Right atrium auricular region (tissue), 2 donors: Measurements from ENCODE around the gene OXNAD1. TPM values are rescaled to one million over a fixed set of nuclear protein-coding genes. Genes with fewer than 3 reads are reported as not detected.

Source experiments
- DNase-seq: peaks from one replicate; pipeline ENCODE4 v3.0.0-alpha.2; 2019; ENCODE audit warnings: low spot score
- H3K27ac ChIP-seq, 2 donors: fragments of 200-600 bp; sonication (generic); 1 replicate in 1 of 2; 2 replicates in 1 of 2; pipeline ENCODE4 v1.5.1; 2016 to 2019
- H3K27me3 ChIP-seq, 2 donors: fragments of 200-600 bp; sonication (generic); one replicate each; pipeline versions ENCODE4 v1.5.1 to v1.6.0; 2017 to 2019
- H3K36me3 ChIP-seq: fragments of 200-600 bp; sonication (generic); one replicate; pipeline ENCODE4 v1.5.1; 2016
- H3K4me1 ChIP-seq, 2 donors: fragments of 200-600 bp; sonication (generic); one replicate each; pipeline versions ENCODE4 v1.5.1 to v1.6.0; 2017 to 2019
- H3K4me3 ChIP-seq, 2 donors: fragments of 200-600 bp; sonication (generic); 1 replicate in 1 of 2; 2 replicates in 1 of 2; pipeline ENCODE4 v1.5.1; 2017 to 2019; ENCODE audit warnings: mild to moderate bottlenecking in 1 of 2, moderate library complexity in 1 of 2
- H3K9me3 ChIP-seq, 2 donors: fragments of 200-600 bp; sonication (generic); one replicate each; pipeline ENCODE4 v1.5.1; 2019
- CTCF ChIP-seq, 2 donors: fragments of 200-600 bp; sonication (generic); IDR thresholded peaks; one replicate each; pipeline ENCODE4 v1.5.1; 2019; ENCODE audit warnings: antibody characterized with exemption in 2 of 2
- total RNA-seq, 2 donors: library from RNA; depleted of rRNA; stranded (reverse); fragments of >200 nt; gene quantifications; one replicate each; pipeline ENCODE4 v1.1.0, GENCODE V29; 2016

Gene OXNAD1
- total RNA-seq, 2 donors from 2014 or later = 9.8 to 15.7 TPM

GRCh38 chr3:16328124-16328523, 63.1 kb downstream of the OXNAD1 start:
- H3K4me3 ChIP-seq = no peak overlapping the region
- H3K36me3 ChIP-seq = peaks cover 16% of the 10 kb centered on the region
- H3K4me1 ChIP-seq = peaks cover 0 to 5% of the 10 kb centered on the region in 2 donors
- no peak for TF ChIP-seq CTCF (IDR thresholded peaks at IDR 0.05)
- no peaks in the 10 kb centered on the region for H3K27me3 ChIP-seq
- no peaks in the 10 kb centered on the region for H3K9me3 ChIP-seq
- peak; percentile 32 for DNase-seq
- no peak overlapping the region for H3K27ac ChIP-seq

- no peak for TF ChIP-seq CTCF (IDR thresholded peaks at IDR 0.05)
- Histone ChIP-seq H3K4me1 (peaks cover 0 to 6% of the 10 kb centered on the region in 2 donors), H3K36me3 (peaks cover 6% of the 10 kb centered on the region)
Observed at GRCh38 chr3:16329036-16329825, 64.2 kb downstream of the OXNAD1 start.

GRCh38 chr3:16329826-16330129, 64.8 kb downstream of the OXNAD1 start:
- no peaks in the 10 kb centered on the region for H3K27me3 ChIP-seq
- no peak for TF ChIP-seq CTCF (IDR thresholded peaks at IDR 0.05)
- H3K4me3 ChIP-seq = no peak overlapping the region
- no peak overlapping the region for H3K27ac ChIP-seq
- H3K4me1 ChIP-seq = peaks cover 0 to 6% of the 10 kb centered on the region in 2 donors
- peak; percentile 34 for DNase-seq
- peaks cover 0 to 4% of the 10 kb centered on the region in 2 donors for H3K9me3 ChIP-seq
- H3K36me3 ChIP-seq = peaks cover 9% of the 10 kb centered on the region

More at GRCh38 chr3:16329036-16329825, 64.2 kb downstream of the OXNAD1 start:
- DNase-seq = peak; percentile 54
- Histone ChIP-seq H3K27ac (no peak overlapping the region), H3K9me3 (no peaks in the 10 kb centered on the region), H3K4me3 (no peak overlapping the region), H3K27me3 (no peaks in the 10 kb centered on the region)

- no peak for TF ChIP-seq CTCF (IDR thresholded peaks at IDR 0.05)
- Histone ChIP-seq H3K4me3 (no peak overlapping the region), H3K4me1 (peaks cover 0 to 6% of the 10 kb centered on the region in 2 donors), H3K27ac (no peak overlapping the region), H3K36me3 (peaks cover 9% of the 10 kb centered on the region), H3K27me3 (no peaks in the 10 kb centered on the region), H3K9me3 (peaks cover 0 to 7% of the 10 kb centered on the region in 2 donors)
- DNase-seq = no peak
Observed at GRCh38 chr3:16330351-16330750, 65.3 kb downstream of the OXNAD1 start.

GRCh38 chr3:16331319-16331883, 66.4 kb downstream of the OXNAD1 start:
- Histone ChIP-seq H3K27me3 (no peaks in the 10 kb centered on the region), H3K36me3 (peaks cover 9% of the 10 kb centered on the region), H3K9me3 (peaks cover 0 to 7% of the 10 kb centered on the region in 2 donors), H3K27ac (no peak overlapping the region), H3K4me3 (no peak overlapping the region), H3K4me1 (peaks cover 0 to 6% of the 10 kb centered on the region in 2 donors)
- no peak for DNase-seq
- no peak for TF ChIP-seq CTCF (IDR thresholded peaks at IDR 0.05)
